ENCODE results near the gene MBNL3.
A peak's percentile ranks its signal among the peaks of the same experiment; 100 is the strongest.

MBNL3 gene

GRCh38 chrX:132488819-132489577 lies at the start of gene MBNL3:
Gene MBNL3, minus strand, starts transcription at chrX:132489038. Its CDS starts 49,427 bp downstream, at chrX:132439611.
- peak; percentile 56 for DNase-seq

DNA sequence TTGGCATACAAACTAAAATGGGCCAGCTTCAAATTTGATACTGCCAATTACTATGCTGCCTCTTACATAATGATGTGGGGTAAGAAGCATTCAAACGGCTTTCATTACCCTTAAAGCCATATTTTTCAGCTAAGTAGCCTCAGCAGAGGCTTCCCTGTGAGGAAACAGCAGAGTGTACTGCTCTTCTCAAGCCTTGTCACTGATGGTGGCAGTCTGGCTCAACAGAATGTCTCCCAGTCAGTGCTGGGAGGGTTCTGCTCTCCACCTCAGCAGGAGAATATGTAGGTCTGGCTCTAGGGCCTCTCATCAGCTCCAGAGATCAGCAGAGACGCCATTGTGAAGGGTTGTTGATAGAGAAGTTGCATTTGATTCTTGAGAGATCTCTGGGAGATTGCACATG lies 44.6 kb upstream of the MBNL3 start:
- DNase-seq = no peak

GRCh38 chrX:132532913-132533312 lies 44.1 kb upstream of the MBNL3 start:
- DNase-seq = no peak

GRCh38 chrX:132532097-132532496 lies 43.3 kb upstream of the MBNL3 start:
- DNase-seq = no peak

DNA sequence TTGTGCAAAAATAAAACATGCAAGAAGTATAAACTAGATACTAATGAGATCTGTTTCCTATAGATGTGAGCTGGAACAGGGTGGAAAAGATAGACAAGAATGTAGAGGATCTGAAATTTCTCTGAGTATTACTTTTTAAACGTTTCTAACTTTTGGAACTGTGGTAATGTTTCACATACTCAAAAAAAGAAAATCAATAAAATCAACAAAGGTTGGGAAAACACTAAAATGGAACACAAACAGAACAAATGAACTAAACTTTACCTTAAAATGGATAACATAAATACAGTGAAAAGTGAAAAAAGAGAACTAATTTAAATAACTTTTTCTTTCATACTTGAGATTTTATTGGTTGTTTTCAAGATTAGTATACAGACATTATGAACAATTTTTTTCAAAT lies 32.0 kb upstream of the MBNL3 start:
- no peak for DNase-seq

GRCh38 chrX:132520213-132520612 lies 31.4 kb upstream of the MBNL3 start:
- DNase-seq = no peak

GRCh38 chrX:132518401-132518800 lies 29.6 kb upstream of the MBNL3 start:
- no peak for DNase-seq

- no peak for DNase-seq
Measured at GRCh38 chrX:132508834-132509233, 20.0 kb upstream of the MBNL3 start.

GRCh38 chrX:132505116-132505515 lies 16.3 kb upstream of the MBNL3 start:
- no peak for DNase-seq

- DNase-seq = no peak
Measured at GRCh38 chrX:132504417-132504816, 15.6 kb upstream of the MBNL3 start.

DNA sequence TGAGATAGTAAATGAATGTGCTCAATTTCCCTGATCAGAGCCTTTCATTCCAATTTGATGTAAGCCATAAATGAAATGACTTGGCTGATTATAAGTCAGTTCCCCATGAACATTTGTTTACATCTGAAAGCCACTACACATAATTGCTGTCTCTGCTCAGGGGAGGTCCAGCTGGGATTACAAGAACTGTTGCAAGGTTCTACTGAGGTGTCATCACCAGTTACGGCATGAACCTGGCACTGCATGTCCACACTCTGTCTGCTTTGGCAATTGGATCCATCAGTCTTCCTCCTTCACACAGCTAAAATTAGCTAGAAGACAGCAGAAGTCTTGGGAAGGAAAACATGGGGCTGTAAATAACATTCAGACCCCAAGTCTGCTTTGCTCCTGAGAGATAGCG lies 12.8 kb upstream of the MBNL3 start:
- DNase-seq = no peak

DNA sequence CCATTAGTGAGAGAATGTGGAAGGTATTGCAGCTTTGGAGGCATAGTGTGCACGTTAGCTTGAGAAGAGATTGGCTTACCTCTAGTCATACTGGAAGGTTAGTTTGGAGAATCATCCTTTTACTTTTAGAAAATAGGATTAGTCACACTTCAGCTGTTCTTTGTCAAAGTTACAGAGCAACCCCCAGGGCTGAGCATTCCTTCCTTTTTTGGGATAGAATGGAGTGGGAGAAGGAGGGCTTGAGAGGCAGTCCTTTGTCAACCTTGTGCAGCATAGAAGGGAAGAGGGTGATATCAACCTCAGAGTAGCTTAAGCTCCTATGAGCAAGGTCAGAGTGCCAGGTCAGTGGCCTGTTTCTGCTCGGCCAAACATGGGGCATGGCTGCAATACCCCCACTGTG lies 8.6 kb upstream of the MBNL3 start:
- DNase-seq = no peak

DNA sequence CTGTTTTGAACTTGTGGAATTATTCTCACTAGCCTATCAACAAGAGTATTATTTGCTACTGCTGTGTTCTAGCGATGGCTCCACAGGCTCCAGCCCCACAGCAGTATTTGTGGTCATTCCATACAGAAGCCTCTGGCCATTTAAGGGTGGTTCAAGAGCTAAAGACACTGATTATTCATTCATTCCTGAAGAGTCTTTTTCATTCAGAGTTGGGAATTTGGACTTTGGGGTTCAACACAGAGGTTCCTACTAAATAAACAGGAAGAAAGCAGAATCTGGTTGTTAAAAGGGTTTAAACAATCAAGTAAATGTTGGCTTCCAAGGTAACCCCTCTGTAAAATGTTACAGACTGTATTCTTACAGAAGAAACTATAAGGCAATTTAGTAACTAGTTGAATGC lies 4.3 kb upstream of the MBNL3 start:
- no peak for DNase-seq

DNA sequence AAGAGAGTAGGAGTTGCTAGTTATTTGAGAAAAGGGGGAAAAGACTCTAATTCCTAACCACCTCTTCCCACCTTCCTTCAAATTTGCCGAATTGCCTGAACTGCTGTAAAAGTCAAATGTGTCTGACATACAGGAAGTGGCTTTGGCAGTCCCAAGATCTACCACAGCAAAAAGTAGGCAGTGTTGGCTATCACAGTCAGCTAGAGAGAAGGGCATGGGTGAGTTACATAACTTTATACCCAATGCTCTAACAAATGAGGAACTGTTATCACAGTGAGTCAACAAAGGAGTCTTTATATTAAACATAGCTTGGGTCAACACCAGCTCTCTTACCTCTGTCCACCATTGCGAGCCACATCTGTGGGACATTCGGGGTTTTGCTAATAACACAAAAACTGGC lies 2.4 kb upstream of the MBNL3 start:
- DNase-seq = no peak

GRCh38 chrX:132489578-132490419 lies 961 bp upstream of the MBNL3 start:
- DNase-seq = peak; percentile 62

DNA sequence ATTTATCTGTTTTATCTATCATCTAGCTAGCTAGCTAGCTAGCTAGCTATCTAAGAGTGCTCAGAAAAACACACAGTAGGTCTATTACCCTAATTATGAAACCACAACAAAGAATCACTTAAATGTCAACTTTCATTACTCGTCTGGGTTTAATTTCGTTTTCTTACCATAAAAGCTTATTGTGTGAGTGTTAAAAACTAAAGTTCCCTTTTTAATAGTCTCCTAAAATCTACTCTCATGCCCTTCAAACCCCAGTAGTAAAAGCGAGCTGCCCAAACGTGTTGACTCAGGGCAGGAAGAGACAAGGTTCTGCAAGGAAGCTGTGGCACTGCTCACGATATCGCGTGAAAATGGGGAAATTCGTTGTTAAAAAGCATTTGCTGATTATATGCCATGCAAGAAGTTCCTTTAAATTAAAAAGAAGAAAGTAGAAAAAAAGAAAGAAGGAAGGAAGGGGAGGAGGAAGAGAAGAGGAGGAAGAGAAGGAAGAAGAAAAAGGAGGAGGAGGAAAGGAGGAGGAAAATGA lies 595 bp downstream of the MBNL3 start:
- DNase-seq = peak; percentile 16

DNA sequence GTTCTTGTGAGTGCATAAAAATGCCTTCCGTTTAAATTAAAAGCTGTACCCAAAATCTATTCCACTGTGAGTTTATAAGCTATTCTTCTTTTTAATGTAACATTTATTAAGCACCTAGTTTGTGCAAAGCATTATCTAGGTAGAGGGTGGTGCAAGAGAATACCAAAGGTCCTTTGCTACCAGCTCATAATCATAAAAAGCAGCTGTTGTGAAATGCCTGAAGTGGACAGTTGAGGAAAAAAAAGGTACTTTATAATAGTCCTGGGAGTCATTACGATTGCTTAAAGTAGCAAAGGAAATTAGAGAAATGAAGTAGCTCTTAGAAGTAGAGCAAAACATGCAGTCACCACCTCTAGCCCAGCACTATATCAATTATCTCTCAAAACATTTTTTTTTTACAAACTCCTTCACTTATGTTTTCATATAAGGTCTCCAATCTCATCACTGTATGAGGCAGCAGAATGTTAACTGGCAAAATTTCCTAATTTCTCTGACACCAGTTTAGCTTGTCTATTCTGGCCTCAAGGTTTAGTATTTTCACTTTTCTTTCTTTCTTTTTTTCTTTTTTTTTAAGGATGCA lies 2.1 kb downstream of the MBNL3 start:
- DNase-seq = no peak

GRCh38 chrX:132483951-132484350 lies 4.9 kb downstream of the MBNL3 start:
- no peak for DNase-seq

- peak; percentile 11 for DNase-seq
Measured at GRCh38 chrX:132483488-132483887, 5.3 kb downstream of the MBNL3 start.

- no peak for DNase-seq
Measured at GRCh38 chrX:132482632-132483031, 6.2 kb downstream of the MBNL3 start.

DNA sequence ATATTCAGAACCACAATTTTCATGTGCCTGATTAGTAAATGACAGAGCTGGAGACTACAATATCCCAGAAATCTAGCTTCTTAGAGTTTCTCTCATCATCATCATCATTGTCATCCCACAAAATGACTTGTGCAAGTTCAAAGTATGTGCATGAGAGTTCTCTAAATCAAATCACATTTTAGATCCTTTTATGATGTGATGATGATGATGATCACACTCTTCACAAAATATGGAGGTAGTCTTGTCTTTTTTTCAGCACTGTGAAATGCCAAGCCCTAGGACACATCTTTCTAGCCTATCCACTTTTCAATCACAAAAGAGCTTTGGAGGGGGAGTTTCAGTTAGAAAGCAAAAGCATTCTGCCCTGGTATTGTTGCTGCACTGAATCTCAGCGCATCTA lies 7.4 kb downstream of the MBNL3 start:
- DNase-seq = no peak

DNA sequence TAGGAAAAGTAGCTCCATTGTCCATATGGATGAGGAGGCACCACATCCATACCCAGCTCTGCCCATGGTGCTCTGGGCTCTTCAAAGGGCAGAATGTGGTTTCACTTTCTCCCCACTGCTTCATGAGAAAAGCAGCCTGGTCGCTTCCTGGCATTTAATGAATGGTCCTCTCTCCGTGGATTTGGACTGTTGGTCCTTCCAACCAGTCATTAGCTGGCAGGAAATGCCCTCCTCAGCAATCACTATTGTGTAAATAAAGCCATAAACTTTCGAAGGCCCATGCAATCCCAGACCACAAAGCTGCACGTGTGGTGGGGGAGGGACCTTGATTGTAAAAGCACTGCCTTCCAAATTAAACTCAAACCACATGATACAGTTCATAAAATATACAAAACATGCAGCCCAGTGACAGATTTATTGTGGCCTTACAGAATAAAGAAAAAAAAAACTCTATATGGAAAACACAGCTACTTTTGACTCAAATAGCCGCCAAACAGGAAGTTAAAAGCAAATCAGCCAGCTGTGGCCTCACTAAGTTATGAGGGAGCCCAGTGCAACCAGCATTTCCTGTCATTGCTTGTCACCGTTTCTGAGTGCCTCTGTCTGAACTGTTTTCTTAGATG lies 8.1 kb downstream of the MBNL3 start:
- DNase-seq = peak; percentile 58

All from COR-L47 (cell line).